Measurements from ENCODE around the gene SLC35F1. TPM values are rescaled to one million over a fixed set of nuclear protein-coding genes. Genes with fewer than 3 reads are reported as not detected.

Gene SLC35F1
- polyA plus RNA-seq, 1 donor from 2014 or later = 35.1 TPM

- H2AFZ ChIP-seq (ENCODE audit: low read depth, low read length) = no peak overlapping the region
- no peak overlapping the region for H3K27ac ChIP-seq (ENCODE audit: low read length)
- no peak overlapping the region for H3K4me2 ChIP-seq (ENCODE audit: low read length)
- no peaks in the 10 kb centered on the region for H4K20me1 ChIP-seq (ENCODE audit: insufficient read depth)
- no peaks in the 10 kb centered on the region for H3K9me3 ChIP-seq (ENCODE audit: low read length)
- peaks cover 5% of the 10 kb centered on the region for H3K79me2 ChIP-seq (replicated peaks; ENCODE audit: insufficient read depth, low read length)
- no peak for TF ChIP-seq RAD21 (conservative IDR thresholded peaks at IDR 0.05)
- no peak for TF ChIP-seq MXI1 (conservative IDR thresholded peaks at IDR 0.05; ENCODE audit: poor library complexity, severe bottlenecking)
- TF ChIP-seq CTCF (IDR thresholded peaks at IDR 0.05; ENCODE audit: poor library complexity, severe bottlenecking) = no peak
- TF ChIP-seq TAF1 (IDR thresholded peaks at IDR 0.05; ENCODE audit: low read depth) = no peak
- no peak for TF ChIP-seq EP300 (conservative IDR thresholded peaks at IDR 0.05; ENCODE audit: poor library complexity, severe bottlenecking)
- TF ChIP-seq POLR2AphosphoS5 (IDR thresholded peaks at IDR 0.05) = no peak
- no peak overlapping the region for H3K4me3 ChIP-seq (ENCODE audit: low read length)
- H3K9me2 ChIP-seq (ENCODE audit: insufficient read depth, low read length) = no peaks in the 10 kb centered on the region
- H3K36me3 ChIP-seq (ENCODE audit: insufficient read depth, low read length) = no peaks in the 10 kb centered on the region
- H3F3A ChIP-seq (ENCODE audit: insufficient read depth, low read length, poor library complexity, severe bottlenecking) = no peaks in the 10 kb centered on the region
- no peaks in the 10 kb centered on the region for H3K27me3 ChIP-seq (ENCODE audit: insufficient read depth, low read depth, low read length)
- no peak overlapping the region for H3K9ac ChIP-seq (ENCODE audit: low read length)
Observed at GRCh38 chr6:117932001-117932400, 24.9 kb downstream of the SLC35F1 start.

- H4K20me1 ChIP-seq (ENCODE audit: insufficient read depth) = no peaks in the 10 kb centered on the region
- no peak overlapping the region for H2AFZ ChIP-seq (ENCODE audit: low read depth, low read length)
- H3K79me2 ChIP-seq (replicated peaks; ENCODE audit: insufficient read depth, low read length) = peaks cover 5% of the 10 kb centered on the region
- H3K9me3 ChIP-seq (ENCODE audit: low read length) = no peaks in the 10 kb centered on the region
- no peak for TF ChIP-seq EZH2 (IDR thresholded peaks at IDR 0.05; ENCODE audit: borderline replicate concordance, insufficient read depth, low read length, poor library complexity, severe bottlenecking)
- no peak for TF ChIP-seq CTCF (IDR thresholded peaks at IDR 0.05; ENCODE audit: poor library complexity, severe bottlenecking)
- TF ChIP-seq EP300 (conservative IDR thresholded peaks at IDR 0.05; ENCODE audit: poor library complexity, severe bottlenecking) = no peak
- no peak for TF ChIP-seq RAD21 (conservative IDR thresholded peaks at IDR 0.05)
- no peak for TF ChIP-seq REST (IDR thresholded peaks at IDR 0.05; ENCODE audit: borderline replicate concordance)
- no peak for TF ChIP-seq SMC3 (conservative IDR thresholded peaks at IDR 0.05; ENCODE audit: poor library complexity)
- H3F3A ChIP-seq (ENCODE audit: insufficient read depth, low read length, poor library complexity, severe bottlenecking) = no peaks in the 10 kb centered on the region
- H3K27me3 ChIP-seq (ENCODE audit: insufficient read depth, low read depth, low read length) = no peaks in the 10 kb centered on the region
- H3K9ac ChIP-seq (ENCODE audit: low read length) = no peak overlapping the region
- H3K27ac ChIP-seq (ENCODE audit: low read length) = no peak overlapping the region
- H3K4me2 ChIP-seq (ENCODE audit: low read length) = no peak overlapping the region
- no peak overlapping the region for H3K4me3 ChIP-seq (ENCODE audit: low read length)
- H3K9me2 ChIP-seq (ENCODE audit: insufficient read depth, low read length) = no peaks in the 10 kb centered on the region
- no peaks in the 10 kb centered on the region for H3K36me3 ChIP-seq (ENCODE audit: insufficient read depth, low read length)
Observed at GRCh38 chr6:117932676-117933075, 25.6 kb downstream of the SLC35F1 start.

Data from neural cell (in vitro differentiated cells).